ENCODE results near the gene CAPZB. TPM values are rescaled to one million over a fixed set of nuclear protein-coding genes. Genes with fewer than 3 reads are reported as not detected.

The CAPZB gene
- total RNA-seq, 1 donor from 2014 or later = 403 TPM

DNA sequence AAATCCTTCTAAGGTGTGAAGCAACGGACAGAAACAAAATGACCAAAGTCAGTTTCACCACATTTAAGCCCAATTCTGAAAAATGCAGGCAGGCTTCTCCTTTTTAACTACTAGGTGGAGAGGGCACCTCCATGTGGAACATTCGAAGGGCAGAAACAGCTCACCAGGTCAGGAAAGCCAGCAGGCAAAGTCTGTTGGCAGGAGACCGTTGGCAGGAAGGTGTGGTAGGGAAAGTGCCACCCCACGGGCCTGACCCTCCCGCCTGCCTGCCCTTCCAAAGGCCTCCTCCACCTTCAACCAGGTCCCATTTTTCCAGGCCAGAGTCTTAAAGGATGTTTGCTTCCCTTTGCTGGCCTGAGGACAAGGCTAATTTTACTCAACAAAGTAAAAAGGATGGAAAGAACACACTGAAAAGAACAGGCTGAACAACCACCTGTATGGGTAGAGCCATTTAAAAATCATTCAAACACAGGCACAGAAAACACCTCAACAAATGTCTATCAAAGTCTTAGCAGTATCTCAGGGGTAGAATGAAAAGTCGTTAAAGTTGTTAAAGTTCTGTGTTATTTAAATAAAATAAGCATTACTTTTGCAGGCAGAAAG, 26.4 kb downstream of the CAPZB start:
- TF ChIP-seq, protein P1, sequence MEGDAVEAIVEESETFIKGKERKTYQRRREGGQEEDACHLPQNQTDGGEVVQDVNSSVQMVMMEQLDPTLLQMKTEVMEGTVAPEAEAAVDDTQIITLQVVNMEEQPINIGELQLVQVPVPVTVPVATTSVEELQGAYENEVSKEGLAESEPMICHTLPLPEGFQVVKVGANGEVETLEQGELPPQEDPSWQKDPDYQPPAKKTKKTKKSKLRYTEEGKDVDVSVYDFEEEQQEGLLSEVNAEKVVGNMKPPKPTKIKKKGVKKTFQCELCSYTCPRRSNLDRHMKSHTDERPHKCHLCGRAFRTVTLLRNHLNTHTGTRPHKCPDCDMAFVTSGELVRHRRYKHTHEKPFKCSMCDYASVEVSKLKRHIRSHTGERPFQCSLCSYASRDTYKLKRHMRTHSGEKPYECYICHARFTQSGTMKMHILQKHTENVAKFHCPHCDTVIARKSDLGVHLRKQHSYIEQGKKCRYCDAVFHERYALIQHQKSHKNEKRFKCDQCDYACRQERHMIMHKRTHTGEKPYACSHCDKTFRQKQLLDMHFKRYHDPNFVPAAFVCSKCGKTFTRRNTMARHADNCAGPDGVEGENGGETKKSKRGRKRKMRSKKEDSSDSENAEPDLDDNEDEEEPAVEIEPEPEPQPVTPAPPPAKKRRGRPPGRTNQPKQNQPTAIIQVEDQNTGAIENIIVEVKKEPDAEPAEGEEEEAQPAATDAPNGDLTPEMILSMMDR (IDR thresholded peaks at IDR 0.05) = no peak
- Mint-ChIP-seq H3K4me1 (ENCODE audit: unreplicated experiment) (peaks cover 64% of the 10 kb centered on the region), H3K27ac (ENCODE audit: unreplicated experiment) (peak overlapping the region; percentile 75), H3K4me3 (ENCODE audit: unreplicated experiment) (no peak overlapping the region), H3K27me3 (ENCODE audit: unreplicated experiment) (no peaks in the 10 kb centered on the region), H3K36me3 (ENCODE audit: unreplicated experiment) (peaks cover 6% of the 10 kb centered on the region), H3K9me3 (ENCODE audit: unreplicated experiment) (no peaks in the 10 kb centered on the region)
- no peak for DNase-seq (ENCODE audit: extremely low spot score, unreplicated experiment)

DNA sequence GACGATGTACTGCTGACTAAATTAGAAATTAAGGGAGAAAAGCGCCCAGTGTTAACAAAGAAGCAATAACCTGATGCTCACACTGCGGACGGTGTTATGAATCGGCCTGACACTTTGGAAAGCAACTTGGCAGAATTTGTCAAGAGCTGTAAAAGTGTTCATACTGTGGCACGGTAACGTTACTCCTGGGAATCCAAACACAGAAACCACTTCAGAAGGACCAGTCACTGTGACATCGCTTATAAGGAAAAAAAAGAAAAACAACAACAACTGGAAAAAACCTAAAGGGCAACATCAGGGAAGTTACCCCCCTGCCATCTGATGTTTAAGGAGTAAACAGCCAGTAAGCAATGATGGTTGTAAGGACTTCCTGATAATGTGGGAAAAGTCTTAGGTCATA, 27.7 kb downstream of the CAPZB start:
- no peak for DNase-seq (ENCODE audit: extremely low spot score, unreplicated experiment)
- H3K9me3 Mint-ChIP-seq (ENCODE audit: unreplicated experiment) = no peaks in the 10 kb centered on the region
- peak overlapping the region; percentile 73 for H3K27ac Mint-ChIP-seq (ENCODE audit: unreplicated experiment)
- peaks cover 77% of the 10 kb centered on the region for H3K4me1 Mint-ChIP-seq (ENCODE audit: unreplicated experiment)
- TF ChIP-seq, protein P1 (IDR thresholded peaks at IDR 0.05) = no peak
- H3K36me3 Mint-ChIP-seq (ENCODE audit: unreplicated experiment) = peaks cover 6% of the 10 kb centered on the region
- H3K27me3 Mint-ChIP-seq (ENCODE audit: unreplicated experiment) = no peaks in the 10 kb centered on the region
- no peak overlapping the region for H3K4me3 Mint-ChIP-seq (ENCODE audit: unreplicated experiment)

DNA sequence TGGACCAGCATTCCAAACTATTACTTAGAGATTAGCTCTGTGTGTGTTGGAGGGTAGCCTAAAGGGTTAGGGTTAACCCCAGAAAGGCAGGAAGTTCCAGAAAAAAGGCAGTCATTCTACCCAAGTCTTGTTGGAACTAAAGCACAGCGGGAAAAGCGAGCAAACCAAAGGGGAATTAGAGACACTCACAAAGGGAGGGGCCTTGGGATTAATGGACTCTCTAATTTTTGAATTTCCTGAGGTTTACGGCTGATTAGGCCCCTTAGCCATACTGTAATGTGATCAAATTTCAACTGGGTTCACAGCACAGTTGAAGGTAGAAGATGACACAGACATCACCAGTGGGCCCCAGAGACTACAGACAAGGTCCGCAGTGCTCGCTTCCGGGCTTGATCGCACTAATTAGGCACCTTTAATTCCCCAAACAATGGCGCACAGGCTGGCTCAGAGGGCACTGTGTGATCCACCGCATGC, 28.3 kb downstream of the CAPZB start:
- Mint-ChIP-seq H3K36me3 (ENCODE audit: unreplicated experiment) (peaks cover 6% of the 10 kb centered on the region), H3K4me3 (ENCODE audit: unreplicated experiment) (no peak overlapping the region), H3K27me3 (ENCODE audit: unreplicated experiment) (no peaks in the 10 kb centered on the region), H3K4me1 (ENCODE audit: unreplicated experiment) (peaks cover 83% of the 10 kb centered on the region), H3K27ac (ENCODE audit: unreplicated experiment) (peak overlapping the region; percentile 73), H3K9me3 (ENCODE audit: unreplicated experiment) (no peaks in the 10 kb centered on the region)
- TF ChIP-seq, protein P1 (IDR thresholded peaks at IDR 0.05) = no peak
- no peak for DNase-seq (ENCODE audit: extremely low spot score, unreplicated experiment)

DNA sequence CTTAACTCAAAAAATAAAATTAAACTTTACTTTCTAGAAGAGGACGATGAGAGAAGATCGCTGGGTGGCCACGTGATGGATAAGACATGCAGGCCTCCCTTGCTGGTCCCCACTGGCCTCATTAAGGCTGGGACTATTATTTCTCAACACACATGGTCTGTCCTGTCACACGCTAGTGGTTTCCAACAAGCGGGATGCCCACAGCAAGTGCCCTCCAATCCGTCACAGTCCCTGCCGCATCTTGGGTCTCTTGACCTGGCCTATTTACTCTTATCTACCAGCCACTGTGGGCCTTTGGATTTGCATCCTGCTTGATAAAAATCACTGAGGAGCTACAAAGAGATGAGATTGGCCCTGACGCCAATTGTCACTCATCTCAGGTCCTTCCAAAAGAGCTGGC, 30.0 kb downstream of the CAPZB start:
- peak overlapping the region; percentile 55 for H3K4me3 Mint-ChIP-seq (ENCODE audit: unreplicated experiment)
- peaks cover 94% of the 10 kb centered on the region for H3K4me1 Mint-ChIP-seq (ENCODE audit: unreplicated experiment)
- no peaks in the 10 kb centered on the region for H3K27me3 Mint-ChIP-seq (ENCODE audit: unreplicated experiment)
- TF ChIP-seq, protein P1 (IDR thresholded peaks at IDR 0.05) = no peak
- no peaks in the 10 kb centered on the region for H3K9me3 Mint-ChIP-seq (ENCODE audit: unreplicated experiment)
- DNase-seq (ENCODE audit: extremely low spot score, unreplicated experiment) = no peak
- peak overlapping the region; percentile 97 for H3K27ac Mint-ChIP-seq (ENCODE audit: unreplicated experiment)
- peaks cover 6% of the 10 kb centered on the region for H3K36me3 Mint-ChIP-seq (ENCODE audit: unreplicated experiment)

DNA sequence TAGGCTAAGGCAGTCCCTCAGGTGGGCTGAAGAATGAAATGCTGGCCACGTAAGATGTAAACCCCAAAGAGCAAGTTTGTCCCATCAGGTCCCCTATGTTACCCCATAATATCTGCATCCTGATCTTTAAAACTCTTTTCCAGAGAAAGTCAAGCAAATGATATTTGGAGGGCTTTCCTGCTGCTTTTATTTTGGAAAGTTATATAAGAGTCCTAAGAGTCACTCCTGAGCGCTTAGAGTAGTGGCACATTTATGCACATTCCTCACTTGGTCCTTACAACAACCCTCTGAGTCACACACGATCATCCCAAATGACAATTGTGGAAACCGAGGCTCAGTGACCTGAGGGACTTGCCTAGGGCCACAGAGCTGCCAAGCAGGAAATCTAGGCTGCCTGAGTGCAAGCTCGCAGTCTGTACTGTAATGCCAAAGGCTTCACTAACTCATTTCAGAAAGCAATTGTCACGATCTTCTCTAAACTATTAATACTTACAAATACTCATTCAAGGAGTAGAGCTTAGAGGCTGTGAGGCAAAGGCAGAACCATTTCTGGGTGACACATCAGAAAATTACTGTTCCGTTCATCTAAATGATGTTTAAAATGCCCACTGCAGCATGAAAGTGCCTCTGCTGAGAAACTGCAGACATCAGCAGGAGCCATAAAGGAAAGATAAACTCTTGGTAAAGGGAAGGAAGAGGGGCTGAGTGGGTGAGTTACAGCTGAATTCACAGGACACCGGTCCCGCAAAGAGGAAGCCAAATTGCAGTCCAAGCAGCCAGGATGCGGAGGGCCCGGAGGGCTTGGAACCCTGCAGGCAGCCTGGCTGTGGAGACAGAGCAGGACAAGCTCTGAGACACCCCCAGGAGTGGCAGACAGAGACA, 30.8 kb downstream of the CAPZB start:
- H3K27ac Mint-ChIP-seq (ENCODE audit: unreplicated experiment) = peak overlapping the region; percentile 97
- H3K4me1 Mint-ChIP-seq (ENCODE audit: unreplicated experiment) = peaks cover 97% of the 10 kb centered on the region
- peak overlapping the region; percentile 55 for H3K4me3 Mint-ChIP-seq (ENCODE audit: unreplicated experiment)

More for the DNA sequence above, 30.8 kb downstream of the CAPZB start:
- TF ChIP-seq, protein P1 (IDR thresholded peaks at IDR 0.05) = no peak
- DNase-seq (ENCODE audit: extremely low spot score, unreplicated experiment) = no peak
- Mint-ChIP-seq H3K27me3 (ENCODE audit: unreplicated experiment) (no peaks in the 10 kb centered on the region), H3K36me3 (ENCODE audit: unreplicated experiment) (peaks cover 4% of the 10 kb centered on the region), H3K9me3 (ENCODE audit: unreplicated experiment) (no peaks in the 10 kb centered on the region)

Measured in osteocyte (in vitro differentiated cells).